Activated CD4-positive, alpha-beta memory T cell treated with anti-CD3 and anti-CD28 coated beads for 36 hours (primary cell): ENCODE measurements around the gene PET100. TPM values are rescaled to one million over a fixed set of nuclear protein-coding genes. Genes with fewer than 3 reads are reported as not detected.
"Not testable (repeated sequence)": the region's sequence is repeated elsewhere in the genome, so short reads cannot be mapped to it uniquely, and the experiment has no call there.

Source experiments
- CTCF ChIA-PET: fragments of 350-600 bp; sonication (Branson Sonifier 250); formaldehyde crosslinking; loops from one replicate; lab custom pipeline; 2021; ENCODE audit warnings: antibody characterized with exemption, inconsistent platforms; lab: Charles Lee
- POLR2A ChIA-PET: fragments of 350-600 bp; sonication (Branson Sonifier 250); formaldehyde crosslinking; loops from one replicate; lab custom pipeline; 2021; ENCODE audit warnings: antibody characterized with exemption; lab: Charles Lee
- DNase-seq: peaks from one replicate; pipeline ENCODE4 v3.0.0-alpha.2; 2020
- H3K27ac Mint-ChIP-seq: one replicate; pipeline ENCODE4 v1.8.0; 2021; ENCODE audit warnings: mixed read lengths
- H3K27me3 Mint-ChIP-seq: one replicate; pipeline ENCODE4 v1.8.0; 2021; ENCODE audit warnings: mixed read lengths
- H3K36me3 Mint-ChIP-seq: one replicate; pipeline ENCODE4 v1.8.0; 2021; ENCODE audit warnings: mixed read lengths
- H3K4me1 Mint-ChIP-seq: one replicate; pipeline ENCODE4 v1.8.0; 2021; ENCODE audit warnings: low read depth, mixed read lengths
- H3K4me3 Mint-ChIP-seq: one replicate; pipeline ENCODE4 v1.8.0; 2021; ENCODE audit warnings: mild to moderate bottlenecking, mixed read lengths
- H3K9me3 Mint-ChIP-seq: one replicate; pipeline ENCODE4 v1.8.0; 2021; ENCODE audit warnings: mixed read lengths
- intact Hi-C: fragments of 100-400 bp; cut with micrococcal nuclease; formaldehyde crosslinking; loops from one replicate; pipeline ENCODE4 v1.15.1; 2023
- total RNA-seq, 2 experiments: library from RNA; stranded (reverse); gene quantifications; one replicate each; pipeline ENCODE4 v1.2.3, GENCODE V29; 2021

The PET100 gene
- total RNA-seq, 2 experiments from 2014 or later: 106 to 114 TPM

- CTCF ChIA-PET: interaction anchor here (2.0 kb wide), 1 partner anchor 42 kb away, joined by 9 read pairs; the partner anchor contains the start of gene TRAPPC5
- intact Hi-C loops: loop anchor here (5.0 kb wide), 2 partner anchors 43 to 283 kb away; partner anchors contain the start of genes SNAPC2 and TRAPPC5
- no peak for DNase-seq
- Mint-ChIP-seq H3K27ac (no peak overlapping the region), H3K4me3 (no peak overlapping the region), H3K27me3 (no peaks in the 10 kb centered on the region), H3K4me1 (peaks cover 29% of the 10 kb centered on the region), H3K9me3 (peaks cover 4% of the 10 kb centered on the region), H3K36me3 (peaks cover 7% of the 10 kb centered on the region)
- POLR2A ChIA-PET: no interaction called here
Measured at GRCh38 chr19:7638802-7639465, 9.3 kb downstream of the PET100 start.

- POLR2A ChIA-PET: no interaction called here
- H3K36me3 Mint-ChIP-seq: peaks cover 12% of the 10 kb centered on the region
- CTCF ChIA-PET: no interaction called here
- H3K4me3 Mint-ChIP-seq: no peak overlapping the region
- no peak overlapping the region for H3K27ac Mint-ChIP-seq
- no peak for DNase-seq
- intact Hi-C loops: loop anchor here (5.0 kb wide), 2 partner anchors 42 to 282 kb away; partner anchors contain the start of genes SNAPC2 and TRAPPC5
- H3K9me3 Mint-ChIP-seq: peaks cover 4% of the 10 kb centered on the region
- H3K4me1 Mint-ChIP-seq: peaks cover 29% of the 10 kb centered on the region
- H3K27me3 Mint-ChIP-seq: no peaks in the 10 kb centered on the region
Measured at GRCh38 chr19:7639863-7640348, 10.3 kb downstream of the PET100 start.

- Mint-ChIP-seq H3K4me1 (peaks cover 29% of the 10 kb centered on the region), H3K36me3 (peaks cover 12% of the 10 kb centered on the region), H3K27me3 (no peaks in the 10 kb centered on the region), H3K4me3 (no peak overlapping the region), H3K27ac (no peak overlapping the region), H3K9me3 (peaks cover 4% of the 10 kb centered on the region)
- CTCF ChIA-PET: interaction anchor here (1.3 to 1.5 kb wide), 2 partner anchors 10 to 40 kb away, joined by 4 to 8 read pairs; partner anchors contain the start of gene TRAPPC5
- intact Hi-C loops: no loop called here
- DNase-seq: no peak
- POLR2A ChIA-PET: interaction anchor here (1.5 kb wide), 1 partner anchor 11 kb away, joined by 4 read pairs; the partner anchor contains the start of genes PET100 and XAB2
Measured at GRCh38 chr19:7640803-7641202, 11.2 kb downstream of the PET100 start.

- no peaks in the 10 kb centered on the region for H3K27me3 Mint-ChIP-seq
- POLR2A ChIA-PET: interaction anchor here (1.5 kb wide), 1 partner anchor 12 kb away, joined by 4 read pairs; the partner anchor contains the start of genes PET100 and XAB2
Measured at GRCh38 chr19:7641290-7642276, 12.0 kb downstream of the PET100 start.

GRCh38 chr19:7642295-7643030 is 12.9 kb downstream of the PET100 start:
- CTCF ChIA-PET: interaction anchor here (1.3 kb wide), 1 partner anchor 9 kb away, joined by 4 read pairs; no protein-coding TSS in a partner anchor
- no peak overlapping the region for H3K27ac Mint-ChIP-seq
- no peak overlapping the region for H3K4me3 Mint-ChIP-seq
- POLR2A ChIA-PET: interaction anchor here (1.5 kb wide), 1 partner anchor 13 kb away, joined by 4 read pairs; the partner anchor contains the start of genes PET100 and XAB2
- intact Hi-C loops: no loop called here
- H3K36me3 Mint-ChIP-seq: peaks cover 15% of the 10 kb centered on the region
- peaks cover 4% of the 10 kb centered on the region for H3K9me3 Mint-ChIP-seq
- H3K4me1 Mint-ChIP-seq: peaks cover 20% of the 10 kb centered on the region
- H3K27me3 Mint-ChIP-seq: no peaks in the 10 kb centered on the region
- DNase-seq: no peak

More at GRCh38 chr19:7641290-7642276, 12.0 kb downstream of the PET100 start:
- intact Hi-C loops: no loop called here
- H3K27ac Mint-ChIP-seq: no peak overlapping the region
- DNase-seq: no peak
- H3K4me3 Mint-ChIP-seq: no peak overlapping the region
- CTCF ChIA-PET: interaction anchor here (1.3 to 1.5 kb wide), 2 partner anchors 10 to 39 kb away, joined by 4 to 8 read pairs; partner anchors contain the start of gene TRAPPC5
- peaks cover 14% of the 10 kb centered on the region for H3K36me3 Mint-ChIP-seq
- peaks cover 24% of the 10 kb centered on the region for H3K4me1 Mint-ChIP-seq
- H3K9me3 Mint-ChIP-seq: peaks cover 4% of the 10 kb centered on the region

- POLR2A ChIA-PET: no interaction called here
- peaks cover 4% of the 10 kb centered on the region for H3K9me3 Mint-ChIP-seq
- no peak for DNase-seq
- CTCF ChIA-PET: no interaction called here
- H3K4me1 Mint-ChIP-seq: peaks cover 17% of the 10 kb centered on the region
- peaks cover 16% of the 10 kb centered on the region for H3K36me3 Mint-ChIP-seq
- H3K27ac Mint-ChIP-seq: no peak overlapping the region
- H3K4me3 Mint-ChIP-seq: no peak overlapping the region
- no peaks in the 10 kb centered on the region for H3K27me3 Mint-ChIP-seq
- intact Hi-C loops: no loop called here
Measured at GRCh38 chr19:7643031-7643415, 13.4 kb downstream of the PET100 start.

- intact Hi-C loops, H3K27ac Mint-ChIP-seq, POLR2A ChIA-PET, H3K9me3 Mint-ChIP-seq, CTCF ChIA-PET, H3K27me3 Mint-ChIP-seq, H3K4me3 Mint-ChIP-seq: not testable (repeated sequence)
- peak; percentile 49 for DNase-seq
- peaks cover 12% of the 10 kb centered on the region for H3K4me1 Mint-ChIP-seq
- H3K36me3 Mint-ChIP-seq: peaks cover 16% of the 10 kb centered on the region
Measured at GRCh38 chr19:7643629-7644549, 14.3 kb downstream of the PET100 start.

- Mint-ChIP-seq H3K27ac (no peak overlapping the region), H3K36me3 (peaks cover 16% of the 10 kb centered on the region), H3K9me3 (peaks cover 4% of the 10 kb centered on the region), H3K4me1 (peaks cover 6% of the 10 kb centered on the region), H3K4me3 (no peak overlapping the region), H3K27me3 (no peaks in the 10 kb centered on the region)
- DNase-seq: no peak
- POLR2A ChIA-PET: no interaction called here
- intact Hi-C loops: no loop called here
- CTCF ChIA-PET: interaction anchor here (1.0 kb wide), 1 partner anchor 36 kb away, joined by 4 read pairs; the partner anchor contains the start of gene TRAPPC5
Measured at GRCh38 chr19:7644550-7644877, 14.9 kb downstream of the PET100 start.

GRCh38 chr19:7645163-7645562 is 15.6 kb downstream of the PET100 start:
- no peak overlapping the region for H3K4me3 Mint-ChIP-seq
- CTCF ChIA-PET: interaction anchor here (1.0 kb wide), 1 partner anchor 36 kb away, joined by 4 read pairs; the partner anchor contains the start of gene TRAPPC5
- H3K36me3 Mint-ChIP-seq: peaks cover 10% of the 10 kb centered on the region
- intact Hi-C loops: no loop called here
- no peak overlapping the region for H3K27ac Mint-ChIP-seq
- no peaks in the 10 kb centered on the region for H3K4me1 Mint-ChIP-seq
- no peak for DNase-seq
- peaks cover under 1% of the 10 kb centered on the region for H3K9me3 Mint-ChIP-seq
- POLR2A ChIA-PET: no interaction called here
- H3K27me3 Mint-ChIP-seq: no peaks in the 10 kb centered on the region

GRCh38 chr19:7645656-7646425 is 16.2 kb downstream of the PET100 start:
- H3K27ac Mint-ChIP-seq: no peak overlapping the region
- H3K27me3 Mint-ChIP-seq: no peaks in the 10 kb centered on the region
- peaks cover 10% of the 10 kb centered on the region for H3K36me3 Mint-ChIP-seq
- intact Hi-C loops: no loop called here
- CTCF ChIA-PET: no interaction called here
- no peak overlapping the region for H3K4me3 Mint-ChIP-seq
- no peak for DNase-seq
- POLR2A ChIA-PET: no interaction called here
- no peaks in the 10 kb centered on the region for H3K9me3 Mint-ChIP-seq
- H3K4me1 Mint-ChIP-seq: no peaks in the 10 kb centered on the region
